SU-DHL-6 (cell line): ENCODE data around the gene PREX1.

Source experiments
- H2AFZ ChIP-seq: fragments of 200-600 bp; sonication (generic); 2 replicates; pipeline ENCODE4 v1.6.1; 2014; ENCODE audit warnings: low read depth, mild to moderate bottlenecking, moderate library complexity, mixed read lengths, antibody characterized with exemption, low read length; ENCODE audit not compliant: severe bottlenecking
- H3F3A ChIP-seq: fragments of 200-600 bp; shearing (Covaris generic); 2 replicates; pipeline ENCODE4 v1.6.0; 2016; ENCODE audit warnings: antibody characterized with exemption, mild to moderate bottlenecking; ENCODE audit not compliant: insufficient read depth
- H3K27ac ChIP-seq: fragments of 200-600 bp; sonication (generic); 2 replicates; pipeline ENCODE4 v1.5.1; 2016; ENCODE audit warnings: low read depth, mild to moderate bottlenecking, low read length, moderate library complexity, mixed read lengths
- H3K27me3 ChIP-seq: fragments of 200-600 bp; sonication (generic), shearing (Covaris generic); 2 replicates; pipeline ENCODE4 v1.6.0; 2014; ENCODE audit warnings: mild to moderate bottlenecking, low read length
- H3K36me3 ChIP-seq: fragments of 200-600 bp; sonication (generic); 2 replicates; pipeline ENCODE4 v1.6.1; 2014; ENCODE audit warnings: mild to moderate bottlenecking, low read length, mixed read lengths
- H3K4me2 ChIP-seq: fragments of 300-600, 200-600 bp; shearing (Covaris generic), sonication (generic); 2 replicates; pipeline ENCODE4 v1.6.0; 2014; ENCODE audit warnings: low read length, low read depth, mild to moderate bottlenecking; ENCODE audit not compliant: poor library complexity, severe bottlenecking
- H3K4me3 ChIP-seq: fragments of 200-600 bp; sonication (generic); 2 replicates; pipeline ENCODE4 v1.5.1; 2014; ENCODE audit warnings: antibody characterized with exemption, low read length, mild to moderate bottlenecking, mixed read lengths; ENCODE audit not compliant: insufficient read depth, poor library complexity, severe bottlenecking
- H3K79me2 ChIP-seq: fragments of 200-600 bp; sonication (generic); 2 replicates; pipeline ENCODE4 v1.6.1; 2014; ENCODE audit warnings: mild to moderate bottlenecking, low read length, moderate library complexity; ENCODE audit not compliant: insufficient read depth
- H3K9ac ChIP-seq: fragments of 200-600 bp; sonication (generic); 2 replicates; pipeline ENCODE4 v1.7.0; 2014; ENCODE audit warnings: mild to moderate bottlenecking, low read length
- H3K9me2 ChIP-seq: fragments of 200-600 bp; sonication (generic); replicated peaks from 2 replicates; pipeline ENCODE4 v1.6.1; 2014; ENCODE audit warnings: low read length; ENCODE audit not compliant: insufficient read depth
- H3K9me3 ChIP-seq: fragments of 200-600 bp; sonication (generic); 2 replicates; pipeline ENCODE4 v1.6.1; 2014; ENCODE audit warnings: low read length, mixed read lengths; ENCODE audit not compliant: insufficient read depth
- H4K20me1 ChIP-seq: fragments of 200-600 bp; sonication (generic); 2 replicates; pipeline ENCODE4 v1.6.1; 2014; ENCODE audit warnings: low read depth, mild to moderate bottlenecking, antibody characterized with exemption, low read length, moderate library complexity, mixed read lengths
- EZH2phosphoT487 ChIP-seq: fragments of 200-600 bp; sonication (generic), shearing (Covaris generic); conservative IDR thresholded peaks from 2 replicates; pipeline ENCODE4 v1.6.1; 2018; ENCODE audit warnings: mild to moderate bottlenecking, antibody characterized with exemption, low read length, moderate library complexity, mixed read lengths
- TF ChIP-seq, protein P1 (sequence below): fragments of 200-600 bp; sonication (generic); IDR thresholded peaks from one replicate; pipeline ENCODE4 v1.5.1; 2017; ENCODE audit warnings: antibody characterized with exemption, mild to moderate bottlenecking, low read length, moderate library complexity; ENCODE audit not compliant: insufficient read depth, poor library complexity, severe bottlenecking

Gene PREX1

DNA sequence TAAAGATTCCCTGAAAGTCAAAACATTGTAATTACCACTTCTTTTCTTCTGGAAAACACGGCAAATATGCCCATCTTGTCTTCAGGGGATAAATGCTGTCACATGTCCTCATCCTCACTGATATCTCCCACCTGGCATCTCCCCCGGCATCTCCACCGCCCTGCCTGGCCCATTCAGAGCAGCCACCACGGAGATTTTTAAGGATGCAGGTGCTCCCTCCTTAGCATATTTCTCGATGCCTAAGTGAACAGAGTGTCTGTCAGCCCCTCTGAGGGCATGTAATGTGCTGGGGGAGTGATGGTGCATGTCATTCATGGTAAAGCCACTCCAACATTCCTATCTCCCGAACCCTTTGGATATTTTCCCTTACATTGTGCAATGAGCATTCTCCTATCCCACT lies 215.5 kb downstream of the PREX1 start:
- Histone ChIP-seq H3K4me2 (no peak overlapping the region), H3F3A (no peaks in the 10 kb centered on the region), H3K4me3 (no peak overlapping the region), H3K9me3 (no peaks in the 10 kb centered on the region), H3K36me3 (no peaks in the 10 kb centered on the region), H3K27me3 (no peaks in the 10 kb centered on the region), H3K79me2 (no peaks in the 10 kb centered on the region), H3K9ac (no peak overlapping the region), H2AFZ (no peak overlapping the region), H3K9me2 (no peaks in the 10 kb centered on the region), H3K27ac (no peak overlapping the region), H4K20me1 (no peaks in the 10 kb centered on the region)
- TF ChIP-seq, protein P1, sequence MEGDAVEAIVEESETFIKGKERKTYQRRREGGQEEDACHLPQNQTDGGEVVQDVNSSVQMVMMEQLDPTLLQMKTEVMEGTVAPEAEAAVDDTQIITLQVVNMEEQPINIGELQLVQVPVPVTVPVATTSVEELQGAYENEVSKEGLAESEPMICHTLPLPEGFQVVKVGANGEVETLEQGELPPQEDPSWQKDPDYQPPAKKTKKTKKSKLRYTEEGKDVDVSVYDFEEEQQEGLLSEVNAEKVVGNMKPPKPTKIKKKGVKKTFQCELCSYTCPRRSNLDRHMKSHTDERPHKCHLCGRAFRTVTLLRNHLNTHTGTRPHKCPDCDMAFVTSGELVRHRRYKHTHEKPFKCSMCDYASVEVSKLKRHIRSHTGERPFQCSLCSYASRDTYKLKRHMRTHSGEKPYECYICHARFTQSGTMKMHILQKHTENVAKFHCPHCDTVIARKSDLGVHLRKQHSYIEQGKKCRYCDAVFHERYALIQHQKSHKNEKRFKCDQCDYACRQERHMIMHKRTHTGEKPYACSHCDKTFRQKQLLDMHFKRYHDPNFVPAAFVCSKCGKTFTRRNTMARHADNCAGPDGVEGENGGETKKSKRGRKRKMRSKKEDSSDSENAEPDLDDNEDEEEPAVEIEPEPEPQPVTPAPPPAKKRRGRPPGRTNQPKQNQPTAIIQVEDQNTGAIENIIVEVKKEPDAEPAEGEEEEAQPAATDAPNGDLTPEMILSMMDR, result no peak
- no peak for TF ChIP-seq EZH2phosphoT487

DNA sequence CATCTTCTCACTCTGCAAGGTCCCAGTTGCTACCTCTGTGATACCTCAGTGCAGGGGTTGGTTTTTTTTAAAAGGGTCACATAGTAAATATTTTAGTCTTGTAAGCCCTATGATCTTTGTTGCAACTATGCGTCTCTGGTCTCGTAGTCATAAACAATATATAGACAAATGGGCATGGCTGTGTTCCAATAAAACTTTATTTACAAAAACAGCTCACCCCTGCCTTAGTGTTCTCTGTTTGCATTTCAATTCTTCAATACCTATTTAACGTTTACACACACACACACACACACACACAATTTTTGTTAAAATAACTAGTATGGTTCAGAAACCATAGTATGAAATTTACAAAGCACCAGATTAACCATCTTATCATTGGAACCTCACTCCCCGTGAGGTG lies 216.8 kb downstream of the PREX1 start:
- H3K9me2 ChIP-seq, result no peaks in the 10 kb centered on the region
- no peak overlapping the region for H2AFZ ChIP-seq
- no peak overlapping the region for H3K4me2 ChIP-seq
- H3K27ac ChIP-seq, result no peak overlapping the region
- H3K36me3 ChIP-seq, result no peaks in the 10 kb centered on the region
- TF ChIP-seq EZH2phosphoT487, result no peak
- TF ChIP-seq, protein P1, result no peak
- H3K79me2 ChIP-seq, result no peaks in the 10 kb centered on the region
- H3K9ac ChIP-seq, result no peak overlapping the region
- H3K4me3 ChIP-seq, result no peak overlapping the region
- H4K20me1 ChIP-seq, result no peaks in the 10 kb centered on the region
- H3F3A ChIP-seq, result no peaks in the 10 kb centered on the region
- no peaks in the 10 kb centered on the region for H3K27me3 ChIP-seq
- no peaks in the 10 kb centered on the region for H3K9me3 ChIP-seq

DNA sequence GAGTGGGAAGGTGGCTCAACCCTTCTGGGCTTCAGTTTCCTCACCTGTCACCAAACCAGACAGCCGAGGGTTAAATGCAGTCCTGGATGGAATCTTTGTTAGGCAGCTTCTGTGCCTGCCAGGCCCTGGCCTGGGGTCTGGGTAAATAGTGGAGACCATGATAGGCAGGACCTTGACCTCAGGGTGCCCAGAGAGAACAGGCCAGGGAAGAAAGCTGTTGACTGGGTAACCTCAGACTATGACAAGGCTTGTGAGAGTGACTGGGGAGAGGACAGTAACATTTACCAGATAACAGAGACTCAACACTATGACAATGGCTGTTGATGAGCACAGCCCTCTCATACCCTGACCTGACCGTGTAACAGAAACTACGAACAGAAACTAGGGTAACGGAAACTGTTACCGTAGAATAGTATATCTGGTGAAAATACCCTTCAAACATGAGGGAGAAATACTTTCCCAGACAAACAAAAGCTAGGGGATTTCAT lies 218.3 kb downstream of the PREX1 start:
- no peaks in the 10 kb centered on the region for H3K9me2 ChIP-seq
- H3K79me2 ChIP-seq, result no peaks in the 10 kb centered on the region

More for the DNA sequence above, 218.3 kb downstream of the PREX1 start:
- Histone ChIP-seq H3K27me3 (no peaks in the 10 kb centered on the region), H3K9ac (no peak overlapping the region), H3F3A (no peaks in the 10 kb centered on the region), H3K36me3 (no peaks in the 10 kb centered on the region), H4K20me1 (no peaks in the 10 kb centered on the region), H3K9me3 (no peaks in the 10 kb centered on the region), H3K4me2 (no peak overlapping the region), H2AFZ (no peak overlapping the region), H3K4me3 (no peak overlapping the region), H3K27ac (no peak overlapping the region)
- TF ChIP-seq, protein P1, result no peak
